Measurements from ENCODE around the gene PGBD2.
"Not testable (repeated sequence)": the region's sequence is repeated elsewhere in the genome, so short reads cannot be mapped to it uniquely, and the experiment has no call there.

PGBD2 gene

DNA sequence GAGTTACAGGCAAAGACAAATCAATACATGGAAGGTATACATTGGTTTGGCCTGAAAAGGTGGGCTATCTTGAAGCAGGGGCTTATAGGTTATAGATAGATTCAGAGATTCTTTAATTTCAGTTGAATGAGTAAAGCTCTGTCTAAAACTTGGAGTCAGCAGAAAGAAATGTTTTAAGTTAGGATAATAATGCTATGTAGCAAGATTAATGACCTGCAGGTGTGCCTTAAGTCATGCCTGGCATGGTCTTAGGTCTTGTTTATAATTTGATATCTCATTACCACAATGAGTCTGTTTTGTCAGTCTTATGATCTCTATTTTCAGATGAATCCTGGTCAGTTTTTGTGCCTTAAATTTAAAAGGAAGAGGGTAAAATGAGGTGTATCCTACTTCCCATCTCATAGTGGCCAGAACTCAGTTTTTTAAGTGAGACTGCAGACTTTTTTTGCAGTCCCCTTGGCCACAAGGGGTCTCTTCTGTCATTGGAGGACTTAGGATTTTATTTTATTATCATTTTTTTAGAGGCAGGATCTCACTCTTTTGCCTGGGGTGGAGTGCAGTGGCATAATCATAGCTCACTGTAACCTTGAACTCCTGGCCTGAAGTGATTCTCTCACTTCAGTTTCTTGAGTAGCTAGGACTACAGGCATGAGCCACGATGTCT, 21.3 kb upstream of the PGBD2 start:
- H3K4me3 ChIP-seq (ENCODE audit: low read length) = no peak overlapping the region
- peak; percentile 14 for DNase-seq (ENCODE audit: low read depth, low spot score)

DNA sequence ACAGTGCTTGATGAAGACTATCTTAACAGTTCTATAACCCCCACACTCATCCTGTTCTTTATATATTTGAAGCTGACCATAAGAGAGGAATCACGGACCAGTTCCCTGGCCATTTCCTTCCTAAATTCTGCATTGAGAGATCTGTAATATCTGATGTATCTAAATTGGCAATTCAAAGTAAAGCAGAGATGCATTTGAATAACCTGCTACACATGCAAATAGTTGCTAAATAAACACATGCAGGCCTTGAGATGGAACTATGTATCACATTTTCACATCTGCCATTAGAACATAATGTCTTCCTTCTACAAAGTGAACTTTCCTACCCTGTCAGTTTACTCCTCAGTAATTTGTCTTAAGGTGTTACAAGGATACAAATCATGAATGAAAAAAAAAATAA, 20.4 kb upstream of the PGBD2 start:
- DNase-seq (ENCODE audit: low read depth, low spot score) = no peak
- no peak overlapping the region for H3K4me3 ChIP-seq (ENCODE audit: low read length)

DNA sequence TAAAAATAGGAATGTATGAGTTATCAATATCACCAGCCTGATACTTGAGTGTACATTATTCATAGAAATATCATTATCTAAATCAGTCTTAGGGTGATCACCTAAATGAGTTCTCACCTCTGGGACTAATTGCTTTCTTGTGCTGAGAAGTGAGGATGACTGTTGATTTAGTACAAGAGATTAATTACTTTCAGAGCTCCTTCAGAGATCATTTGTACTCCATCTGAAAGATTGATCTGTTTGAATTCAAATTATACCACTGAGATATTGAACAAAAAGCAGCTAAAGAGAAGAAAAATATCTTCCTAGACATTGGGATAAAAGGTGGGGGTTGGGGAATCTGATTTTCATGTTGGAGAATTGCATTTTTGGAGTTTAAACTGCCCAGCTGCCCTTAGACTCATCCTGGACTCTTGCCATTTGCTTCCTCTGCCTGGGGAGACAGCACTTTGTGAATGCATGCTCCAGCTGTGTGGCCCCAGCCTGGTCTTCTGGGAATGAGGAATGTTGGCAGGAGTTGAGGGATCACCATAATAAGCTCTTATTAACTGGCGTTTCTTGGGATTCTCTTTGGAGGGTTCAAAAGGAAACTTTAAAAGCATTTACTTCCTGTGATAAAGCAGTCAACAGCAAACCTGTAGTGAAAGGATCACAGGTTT, 19.7 kb upstream of the PGBD2 start:
- no peak overlapping the region for H3K4me3 ChIP-seq (ENCODE audit: low read length)
- no peak for DNase-seq (ENCODE audit: low read depth, low spot score)

DNA sequence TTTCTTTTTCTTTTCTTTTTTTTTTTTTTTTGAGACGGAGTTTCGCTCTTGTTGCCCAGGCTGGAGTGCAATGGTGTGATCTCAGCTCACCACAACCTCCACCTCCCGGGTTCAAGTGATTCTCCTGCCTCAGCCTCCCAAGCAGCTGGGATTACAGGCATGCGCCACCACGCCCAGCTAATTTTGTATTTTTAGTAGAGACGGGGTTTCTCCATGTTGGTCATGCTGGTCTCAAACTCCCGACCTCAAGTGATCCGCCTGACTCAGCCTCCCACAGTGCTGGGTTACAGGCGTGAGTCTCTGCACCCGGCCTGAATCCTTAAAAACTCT, 16.2 kb upstream of the PGBD2 start:
- DNase-seq (ENCODE audit: low read depth, low spot score); H3K4me3 ChIP-seq (ENCODE audit: low read length): not testable (repeated sequence)

DNA sequence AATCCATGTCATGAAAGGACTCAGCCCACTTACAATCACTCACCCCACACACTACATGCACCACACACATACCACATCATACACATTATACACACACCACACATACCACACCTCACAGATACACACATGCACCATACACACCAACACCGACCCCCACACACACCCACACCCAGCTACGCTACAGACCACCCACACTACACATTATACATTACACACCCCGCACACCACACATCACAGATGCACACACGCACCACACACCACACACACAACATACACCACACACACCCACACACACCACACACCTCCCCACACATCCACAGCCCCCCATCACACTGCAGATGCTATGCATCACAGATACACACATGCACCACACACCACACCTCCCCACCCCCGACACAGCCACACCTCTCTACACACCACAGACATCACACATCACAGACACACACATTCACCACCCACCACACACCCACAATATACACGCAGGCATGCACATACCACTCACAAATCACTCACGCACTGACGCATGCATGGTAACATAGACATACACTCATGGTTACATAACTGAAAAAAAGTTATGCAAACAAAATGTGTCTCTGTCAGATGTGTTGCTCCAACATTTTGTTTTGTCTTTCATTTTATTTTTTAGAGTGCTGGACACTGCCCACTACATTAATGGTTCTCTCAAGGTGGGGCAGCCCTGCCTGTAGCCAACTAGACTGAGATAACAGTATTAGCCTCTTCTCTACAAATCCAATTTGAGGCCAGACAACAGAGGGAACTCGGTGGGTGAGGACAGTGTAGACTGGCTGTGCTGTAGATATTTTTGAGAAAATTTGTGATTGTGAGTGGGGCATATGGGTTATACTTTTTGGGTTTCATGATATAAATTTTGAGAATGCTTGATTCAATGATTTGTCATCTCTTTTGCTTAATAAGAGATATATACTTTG, 15.2 kb upstream of the PGBD2 start:
- H3K4me3 ChIP-seq (ENCODE audit: low read length) = no peak overlapping the region
- no peak for DNase-seq (ENCODE audit: low read depth, low spot score)

DNA sequence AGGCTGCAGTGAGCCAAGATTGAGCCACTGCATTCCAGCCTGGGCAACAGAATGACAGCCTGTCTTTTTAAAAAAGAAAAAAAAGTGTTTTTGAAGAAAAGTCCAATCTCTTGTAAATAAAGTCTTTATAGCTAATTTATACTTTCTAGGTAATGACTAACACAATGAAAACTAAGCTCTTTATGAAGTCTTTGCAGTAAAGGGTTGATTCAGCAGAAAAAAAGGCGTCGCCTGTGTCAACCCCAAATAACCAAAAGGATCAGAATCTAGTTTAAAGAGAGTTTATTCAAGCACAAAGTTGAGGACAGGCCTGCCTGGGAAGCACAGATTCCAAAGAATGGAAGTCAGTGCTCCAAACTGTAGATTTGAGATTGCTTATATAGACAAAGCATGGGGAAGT, 14.3 kb upstream of the PGBD2 start:
- H3K4me3 ChIP-seq (ENCODE audit: low read length) = no peak overlapping the region
- no peak for DNase-seq (ENCODE audit: low read depth, low spot score)

DNA sequence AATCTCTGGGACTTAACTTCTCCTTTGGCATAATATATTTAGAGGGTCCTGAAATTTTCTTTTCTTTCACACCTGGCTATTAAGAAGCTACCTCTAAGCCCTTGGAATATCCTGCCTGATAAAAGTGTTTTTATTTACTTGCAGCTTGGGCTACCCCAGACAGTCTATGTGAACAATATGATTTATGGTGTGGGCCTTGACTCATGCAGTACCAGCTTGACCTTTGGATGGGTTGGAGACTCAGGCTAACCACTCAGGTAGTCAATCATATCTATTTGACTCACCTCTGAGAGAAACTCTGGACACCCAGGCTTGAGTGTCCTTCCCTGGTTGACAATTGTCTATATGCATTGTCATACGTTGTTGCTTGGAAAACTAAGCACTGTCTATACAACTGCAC, 13.4 kb upstream of the PGBD2 start:
- no peak overlapping the region for H3K4me3 ChIP-seq (ENCODE audit: low read length)
- no peak for DNase-seq (ENCODE audit: low read depth, low spot score)

DNA sequence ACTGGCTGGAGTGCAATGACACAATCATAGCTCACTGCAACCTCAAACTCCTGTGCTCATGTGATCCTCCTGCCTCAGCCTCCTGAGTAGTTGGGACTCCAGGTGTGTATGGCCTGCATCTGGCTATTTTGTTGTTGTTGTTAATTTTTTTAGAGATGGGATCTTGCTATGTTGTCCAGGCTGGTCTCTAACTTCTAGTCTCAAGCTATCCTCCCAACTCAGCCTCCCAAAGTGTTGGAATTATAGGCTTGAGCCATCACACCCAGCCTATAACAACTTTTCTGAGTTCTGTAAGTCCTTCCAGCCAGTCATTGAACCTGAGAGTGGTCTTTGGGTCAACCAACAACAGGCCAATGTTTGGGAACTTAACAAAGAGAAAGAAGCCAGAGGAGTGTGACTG, 11.2 kb upstream of the PGBD2 start:
- H3K4me3 ChIP-seq (ENCODE audit: low read length) = no peak overlapping the region
- DNase-seq (ENCODE audit: low read depth, low spot score) = no peak

DNA sequence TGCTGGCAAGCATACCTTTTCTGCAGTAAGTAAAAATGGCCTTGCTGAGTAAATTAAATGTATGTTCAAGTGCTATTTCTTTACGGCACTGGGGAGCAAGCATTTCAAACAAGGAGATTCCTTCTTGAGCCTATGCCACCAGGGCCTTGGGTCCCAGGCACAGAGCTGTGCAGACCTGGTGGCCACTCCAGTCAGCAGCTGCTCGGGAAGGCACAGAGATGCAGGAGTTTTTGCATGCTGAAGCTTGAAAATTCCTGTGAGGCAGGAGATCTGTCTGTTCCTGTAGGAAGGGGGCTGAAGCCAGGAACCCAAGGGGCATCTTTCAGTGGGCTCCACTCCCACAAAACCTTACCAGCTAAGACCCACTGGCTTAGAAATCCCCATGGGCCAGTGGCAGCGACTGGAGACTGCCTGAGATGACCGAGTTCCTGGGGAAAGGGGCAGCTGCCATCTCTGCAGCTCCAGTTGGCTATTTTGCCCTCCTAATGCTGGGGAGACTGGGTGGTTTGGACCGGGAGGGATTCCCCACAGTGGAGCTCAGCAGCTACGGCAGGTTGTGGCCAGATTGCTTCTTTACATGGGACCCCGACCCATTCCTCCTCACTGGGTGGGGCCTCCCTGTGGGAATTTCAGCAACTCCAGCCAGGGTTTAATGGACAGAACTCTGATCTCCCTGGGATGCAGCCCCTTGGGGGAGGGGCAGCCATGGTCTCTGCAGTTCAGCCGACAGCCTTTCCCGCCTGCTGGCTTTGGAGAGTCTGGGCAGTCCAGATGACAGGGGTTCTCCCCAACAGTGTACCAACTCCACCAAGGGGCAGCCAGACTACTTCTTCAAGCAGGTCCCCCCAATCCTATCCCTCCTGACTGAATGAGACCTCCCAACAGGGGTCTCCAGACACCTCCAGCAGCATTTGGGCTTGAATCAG, 8.4 kb upstream of the PGBD2 start:
- DNase-seq (ENCODE audit: low read depth, low spot score) = no peak
- no peak overlapping the region for H3K4me3 ChIP-seq (ENCODE audit: low read length)

DNA sequence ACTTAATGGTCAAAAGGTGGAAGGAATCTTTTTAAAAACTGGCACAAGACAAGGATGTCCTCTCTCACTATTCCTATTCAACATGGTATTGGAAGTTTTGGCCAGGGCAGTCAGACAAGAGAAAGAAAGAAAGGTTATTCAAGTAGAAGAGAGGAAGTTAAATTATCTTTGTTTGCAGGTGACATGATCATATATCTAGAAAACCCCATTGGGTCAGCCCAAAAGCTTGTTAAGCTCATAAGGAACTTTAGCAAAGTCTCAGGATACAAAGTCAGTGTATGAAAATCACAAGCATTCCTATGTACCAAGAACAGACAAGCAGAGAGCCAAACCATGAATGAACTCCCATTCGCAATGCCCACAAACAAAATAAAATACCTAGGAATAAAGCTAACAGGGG, 5.4 kb upstream of the PGBD2 start:
- no peak overlapping the region for H3K4me3 ChIP-seq (ENCODE audit: low read length)
- no peak for DNase-seq (ENCODE audit: low read depth, low spot score)

DNA sequence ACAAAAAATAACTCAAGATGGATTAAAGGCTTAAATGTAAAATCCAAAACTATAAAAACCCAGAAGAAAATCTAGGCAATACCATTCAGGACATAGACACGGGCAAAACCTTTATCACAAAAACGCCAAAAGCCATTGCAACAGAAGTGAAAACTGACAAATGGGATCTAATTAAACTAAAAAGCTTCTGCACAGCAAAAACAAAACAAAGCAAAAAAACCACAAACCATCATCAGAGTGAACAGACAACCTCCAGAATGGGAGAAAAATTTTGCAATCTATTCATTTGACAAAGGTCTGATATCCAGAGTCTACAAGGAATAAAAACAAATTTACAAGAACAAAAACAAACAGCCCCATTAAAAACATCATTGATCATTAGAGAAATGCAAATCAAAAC, 4.5 kb upstream of the PGBD2 start:
- no peak overlapping the region for H3K4me3 ChIP-seq (ENCODE audit: low read length)
- no peak for DNase-seq (ENCODE audit: low read depth, low spot score)

DNA sequence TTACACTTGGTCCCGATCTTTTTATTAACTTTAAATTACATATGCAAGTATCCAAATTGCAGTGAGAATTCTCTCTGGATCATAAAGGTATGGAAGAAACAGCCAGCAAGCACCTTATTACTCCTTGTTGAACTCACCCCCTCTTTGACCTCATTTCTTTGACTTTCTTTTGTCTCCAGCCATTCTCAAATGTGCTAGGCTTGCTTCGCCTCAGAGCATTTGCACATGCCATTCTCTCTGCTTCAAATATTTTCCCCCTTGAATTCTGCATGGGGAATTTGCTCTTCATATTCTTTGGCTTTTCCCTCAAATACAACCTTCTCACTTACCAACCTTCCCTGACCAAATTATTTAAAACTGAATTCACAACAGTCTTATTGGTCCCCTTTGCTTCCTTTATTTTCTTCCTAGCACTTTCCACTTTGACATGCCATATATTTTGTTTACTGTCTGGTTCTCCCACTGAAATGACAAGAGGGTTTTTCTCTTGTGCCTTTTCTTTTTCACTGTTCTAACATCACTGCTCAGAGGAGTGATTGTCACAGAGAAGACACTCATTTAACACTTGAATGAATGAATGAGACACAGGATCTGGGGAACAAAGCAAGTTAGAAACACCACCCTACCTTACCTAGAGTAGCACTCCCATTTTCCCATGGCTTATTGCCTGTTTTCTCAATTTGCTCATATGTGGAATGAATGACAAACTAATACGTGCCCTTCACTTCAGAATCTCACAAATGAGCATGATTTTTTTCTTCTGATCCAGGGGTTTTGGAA, 1.4 kb upstream of the PGBD2 start:
- H3K4me3 ChIP-seq (ENCODE audit: low read length) = no peak overlapping the region

DNA sequence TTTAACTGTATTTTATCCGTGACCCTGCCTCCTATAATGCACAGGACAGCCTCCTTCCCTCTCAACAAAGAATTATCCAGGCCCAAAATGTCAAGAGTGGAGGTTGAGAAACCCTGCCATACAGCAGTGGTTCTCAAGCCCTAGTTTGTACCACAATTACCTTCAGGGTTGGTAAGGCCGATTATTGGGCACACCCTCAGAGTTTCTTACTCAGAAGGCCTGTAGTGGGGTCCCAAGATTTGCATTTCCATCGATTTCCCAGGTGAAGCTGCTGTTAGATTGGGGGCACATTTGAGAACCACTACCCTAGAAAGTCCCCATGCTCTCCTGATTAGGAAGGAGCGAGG, 400 bp upstream of the PGBD2 start:
- H3K4me3 ChIP-seq (ENCODE audit: low read length) = peak overlapping the region; percentile 74
- no peak for DNase-seq (ENCODE audit: low read depth, low spot score)

More for the DNA sequence above, 1.4 kb upstream of the PGBD2 start:
- no peak for DNase-seq (ENCODE audit: low read depth, low spot score)

DNA sequence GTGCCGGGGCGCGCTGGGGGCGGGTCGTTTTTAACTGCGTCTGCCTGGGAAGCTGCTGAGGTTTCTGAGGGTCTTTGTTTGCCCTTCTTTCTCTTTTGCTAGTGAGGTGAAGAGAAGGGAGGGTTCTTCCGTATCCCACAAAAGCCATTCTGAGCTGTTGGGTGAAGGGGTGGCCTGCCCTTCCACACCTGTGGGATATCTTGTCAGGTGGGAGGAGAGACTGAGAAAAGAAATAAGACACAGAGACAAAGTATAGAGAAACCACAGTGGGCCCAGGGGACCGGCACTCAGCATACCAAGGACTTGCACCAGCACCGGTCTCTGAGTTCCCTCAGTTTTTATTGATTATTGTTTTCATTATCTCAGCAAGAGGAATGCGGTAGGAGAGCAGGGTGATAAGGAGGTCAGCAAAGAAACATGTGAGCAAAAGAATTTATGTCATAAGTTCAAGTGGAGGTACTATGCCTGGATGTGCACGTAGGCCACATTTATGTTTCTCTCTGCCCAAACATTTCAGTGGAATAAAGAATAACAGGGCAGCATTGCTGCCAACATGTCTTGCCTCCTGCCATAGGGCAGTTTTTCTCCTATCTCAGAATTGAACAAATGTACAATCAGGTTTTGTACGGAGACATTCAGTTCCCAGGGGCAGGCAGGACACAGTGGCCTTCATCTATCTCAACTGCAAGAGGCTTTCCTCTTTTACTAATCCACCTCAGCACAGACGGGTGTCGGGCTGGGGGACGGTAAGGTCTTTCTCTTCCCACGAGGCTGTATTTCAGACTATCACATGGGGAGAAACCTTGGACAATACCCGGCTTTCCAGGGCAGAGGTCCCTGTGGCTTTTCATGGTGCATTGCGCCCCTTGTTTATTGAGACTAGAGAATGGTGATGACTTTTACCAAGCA, 972 bp downstream of the PGBD2 start:
- H3K4me3 ChIP-seq (ENCODE audit: low read length) = peak overlapping the region; percentile 67
- DNase-seq (ENCODE audit: low read depth, low spot score) = no peak

DNA sequence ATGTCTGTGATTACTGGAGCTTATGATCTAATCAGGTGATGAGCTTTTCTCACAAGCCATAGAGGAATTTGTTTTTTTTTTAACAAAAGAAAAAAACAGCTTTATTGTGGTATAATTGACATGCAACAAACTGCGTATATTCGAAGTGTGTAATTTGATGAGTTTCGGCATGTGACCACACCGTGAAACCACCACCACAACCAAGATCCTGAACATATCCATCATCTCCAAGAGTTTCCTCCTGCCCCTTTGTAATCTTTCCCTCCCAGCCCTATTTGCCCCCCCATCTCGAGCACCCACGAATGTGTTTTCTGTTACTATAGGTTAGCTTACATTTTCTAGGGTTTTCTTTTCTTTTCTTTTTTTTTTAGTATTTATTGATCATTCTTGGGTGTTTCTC, 4.7 kb downstream of the PGBD2 start:
- DNase-seq (ENCODE audit: low read depth, low spot score) = no peak
- H3K4me3 ChIP-seq (ENCODE audit: low read length) = no peak overlapping the region

DNA sequence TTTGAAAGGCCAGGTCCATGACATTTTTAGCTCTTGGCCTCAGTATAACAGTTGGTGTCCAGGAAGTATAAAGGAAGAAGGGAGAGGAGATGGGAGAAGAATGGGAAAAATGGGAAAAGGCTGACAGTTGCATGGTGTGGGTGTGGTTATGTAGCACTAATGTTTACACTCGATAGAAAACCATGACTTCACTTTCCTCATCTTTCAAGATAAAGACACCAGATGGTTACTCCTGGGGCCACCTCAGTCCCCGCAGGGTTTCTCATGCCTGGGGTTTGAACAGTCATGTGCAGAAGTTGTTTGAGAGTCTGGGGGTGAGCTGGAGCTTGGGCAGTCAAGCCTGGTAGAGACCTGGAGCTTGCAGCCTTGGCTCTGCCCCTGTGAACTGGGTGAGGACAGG, 7.9 kb downstream of the PGBD2 start:
- no peak for DNase-seq (ENCODE audit: low read depth, low spot score)
- H3K4me3 ChIP-seq (ENCODE audit: low read length) = no peak overlapping the region

DNA sequence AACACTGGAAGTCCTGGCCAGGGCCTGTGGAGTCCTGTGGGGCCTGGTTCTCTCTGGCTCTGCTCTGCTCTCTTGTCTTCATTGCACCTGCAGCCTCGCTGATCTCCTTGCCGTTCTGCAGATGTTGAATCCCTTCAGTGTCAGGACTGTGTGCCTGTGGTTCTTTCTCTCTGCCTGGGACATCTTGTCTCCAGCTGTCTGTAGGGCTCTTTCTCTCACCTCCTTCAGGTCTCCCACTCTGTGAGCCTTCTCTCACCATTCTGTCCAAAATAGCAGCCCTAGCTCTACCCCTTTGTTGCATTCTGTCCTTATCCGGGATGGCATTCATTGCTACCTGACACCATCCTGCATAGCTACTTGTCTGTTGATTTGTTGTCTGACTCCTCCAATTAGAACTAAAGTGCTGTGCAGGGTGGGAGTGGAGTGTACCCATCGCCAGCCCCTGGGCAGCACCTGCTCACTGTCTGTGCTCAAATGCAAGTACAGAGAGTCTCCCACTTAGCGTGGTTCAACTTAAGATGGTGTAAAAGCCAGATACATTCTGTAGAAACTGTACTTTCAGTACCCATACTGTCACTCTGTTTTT, 8.9 kb downstream of the PGBD2 start:
- H3K4me3 ChIP-seq (ENCODE audit: low read length) = no peak overlapping the region
- DNase-seq (ENCODE audit: low read depth, low spot score) = no peak

Measured in Jurkat, Clone E6-1 (cell line).